Measurements from ENCODE around the gene FAM187B.

- no peak for TF ChIP-seq USF2 (IDR thresholded peaks at IDR 0.05; ENCODE audit: low read depth, low read length)
- TF ChIP-seq POLR2A (IDR thresholded peaks at IDR 0.05; ENCODE audit: low read depth, low read length) = no peak
- TF ChIP-seq CHD1 (IDR thresholded peaks at IDR 0.05; ENCODE audit: low read depth, low read length) = no peak
- no peak for TF ChIP-seq CTCF (conservative IDR thresholded peaks at IDR 0.05; ENCODE audit: low read depth, low read length)
- no peak for TF ChIP-seq RAD21 (IDR thresholded peaks at IDR 0.05; ENCODE audit: low read length)
- no peak for TF ChIP-seq SMC3 (IDR thresholded peaks at IDR 0.05; ENCODE audit: low read depth, low read length)
- no peak for TF ChIP-seq MXI1 (IDR thresholded peaks at IDR 0.05; ENCODE audit: borderline replicate concordance, low read depth, low read length)
- TF ChIP-seq BHLHE40 (IDR thresholded peaks at IDR 0.05; ENCODE audit: low read depth, low read length) = no peak
- no peak for TF ChIP-seq ELK1 (IDR thresholded peaks at IDR 0.05; ENCODE audit: borderline replicate concordance, low read depth, low read length)
- TF ChIP-seq MAFK (IDR thresholded peaks at IDR 0.05; ENCODE audit: low read depth, low read length) = no peak
- no peak for TF ChIP-seq RFX5 (IDR thresholded peaks at IDR 0.05; ENCODE audit: low read depth, low read length)
Observed at GRCh38 chr19:35205733-35206323, 22.7 kb downstream of the FAM187B start.
